NCI-H2227 (cell line): ENCODE measurements around the gene WNT9B.

Experiments
- DNase-seq: peaks from one replicate; lab custom pipeline; 2025; ENCODE audit not compliant: unreplicated experiment; lab: John Stamatoyannopoulos, UW

The WNT9B gene

GRCh38 chr17:46853896-46854444 is 2.6 kb downstream of the WNT9B start:
- no peak for DNase-seq

GRCh38 chr17:46854515-46854914 is 3.1 kb downstream of the WNT9B start:
- no peak for DNase-seq

- no peak for DNase-seq
Measured at GRCh38 chr17:46854948-46855347, 3.6 kb downstream of the WNT9B start.

- DNase-seq, result no peak
Measured at GRCh38 chr17:46857600-46857999, 6.2 kb downstream of the WNT9B start.

GRCh38 chr17:46859996-46860395 is 8.6 kb downstream of the WNT9B start:
- DNase-seq, result no peak

- DNase-seq, result no peak
Measured at GRCh38 chr17:46862949-46863348, 11.6 kb downstream of the WNT9B start.

- DNase-seq, result no peak
Measured at GRCh38 chr17:46863383-46864121, 12.2 kb downstream of the WNT9B start.

GRCh38 chr17:46865100-46865499 is 13.7 kb downstream of the WNT9B start:
- DNase-seq, result no peak

- no peak for DNase-seq
Measured at GRCh38 chr17:46866325-46866724, 14.9 kb downstream of the WNT9B start.

GRCh38 chr17:46866747-46867146 is 15.4 kb downstream of the WNT9B start:
- no peak for DNase-seq

- no peak for DNase-seq
Measured at GRCh38 chr17:46868689-46869187, 17.4 kb downstream of the WNT9B start.

GRCh38 chr17:46869296-46869695 is 17.9 kb downstream of the WNT9B start:
- no peak for DNase-seq

- DNase-seq, result no peak
Measured at GRCh38 chr17:46869975-46870803, 18.8 kb downstream of the WNT9B start.

- no peak for DNase-seq
Measured at GRCh38 chr17:46872421-46872820, 21.0 kb downstream of the WNT9B start.

- no peak for DNase-seq
Measured at GRCh38 chr17:46873941-46874645, 22.7 kb downstream of the WNT9B start.

- DNase-seq, result no peak
Measured at GRCh38 chr17:46874906-46875305, 23.5 kb downstream of the WNT9B start.

GRCh38 chr17:46875849-46876352 is 24.5 kb downstream of the WNT9B start:
- no peak for DNase-seq

GRCh38 chr17:46876353-46876887 is 25.0 kb downstream of the WNT9B start:
- DNase-seq, result no peak

GRCh38 chr17:46876926-46877325 is 25.5 kb downstream of the WNT9B start:
- DNase-seq, result no peak

- DNase-seq, result no peak
Measured at GRCh38 chr17:46877466-46877865, 26.1 kb downstream of the WNT9B start.

- no peak for DNase-seq
Measured at GRCh38 chr17:46878055-46878454, 26.7 kb downstream of the WNT9B start.
